Calu3 (cell line): ENCODE measurements around the gene LDB3. TPM values are rescaled to one million over a fixed set of nuclear protein-coding genes. Genes with fewer than 3 reads are reported as not detected.

Experiments
- BruUV-seq: library from RNA; stranded (reverse); fragments of 400-500 nt; replicated peaks from 2 replicates; lab custom pipeline; 2021; lab: Mats Ljungman, UMichigan
- CTCF ChIA-PET: fragments of 300-600 bp; sonication (Branson Sonifier 250); formaldehyde crosslinking; loops from one replicate; lab custom pipeline; 2022; ENCODE audit warnings: antibody characterized with exemption; lab: Charles Lee
- DNase-seq: peaks from one replicate; pipeline ENCODE4 v3.0.0; 2022
- H3K27ac Mint-ChIP-seq: one replicate; pipeline ENCODE4 v1.8.0; 2022; ENCODE audit warnings: mixed read lengths; ENCODE audit not compliant: unreplicated experiment
- H3K27me3 Mint-ChIP-seq: one replicate; pipeline ENCODE4 v1.8.0; 2022; ENCODE audit warnings: mixed read lengths; ENCODE audit not compliant: unreplicated experiment
- H3K36me3 Mint-ChIP-seq: one replicate; pipeline ENCODE4 v1.8.0; 2022; ENCODE audit warnings: mild to moderate bottlenecking, moderate library complexity, mixed read lengths; ENCODE audit not compliant: insufficient read depth, unreplicated experiment
- H3K4me1 Mint-ChIP-seq: one replicate; pipeline ENCODE4 v1.8.0; 2022; ENCODE audit warnings: mild to moderate bottlenecking, low read depth, mixed read lengths; ENCODE audit not compliant: unreplicated experiment
- H3K4me3 Mint-ChIP-seq: one replicate; pipeline ENCODE4 v1.8.0; 2022; ENCODE audit warnings: mild to moderate bottlenecking, low read depth, moderate library complexity, mixed read lengths; ENCODE audit not compliant: unreplicated experiment
- H3K9me3 Mint-ChIP-seq: one replicate; pipeline ENCODE4 v1.8.0; 2022; ENCODE audit warnings: low read depth, mixed read lengths; ENCODE audit not compliant: unreplicated experiment
- CTCF ChIP-seq: fragments of 200-600 bp; IDR thresholded peaks from one replicate; pipeline ENCODE4 v1.8.0; 2022; ENCODE audit warnings: antibody characterized with exemption; ENCODE audit not compliant: unreplicated experiment
- intact Hi-C: fragments of 100-400 bp; cut with micrococcal nuclease; formaldehyde crosslinking; loops from one replicate; pipeline ENCODE4 v1.10.0; 2022; ENCODE audit not compliant: unreplicated experiment
- total RNA-seq: library from RNA; stranded (reverse); gene quantifications from 2 replicates; pipeline ENCODE4 v1.2.3, GENCODE V29; 2022

LDB3 gene
- total RNA-seq, 1 experiment from 2014 or later: not detected

GRCh38 chr10:86652361-86653202 lies 15.7 kb upstream of the LDB3 start:
- no peak for DNase-seq
- peaks cover 11% of the 10 kb centered on the region for H3K27me3 Mint-ChIP-seq
- no TSS peak for BruUV-seq
- no peak overlapping the region for H3K4me3 Mint-ChIP-seq
- H3K36me3 Mint-ChIP-seq: no peaks in the 10 kb centered on the region
- no peak overlapping the region for H3K27ac Mint-ChIP-seq
- no peak for TF ChIP-seq CTCF
- CTCF ChIA-PET: no interaction called here
- intact Hi-C loops: no loop called here
- no peaks in the 10 kb centered on the region for H3K4me1 Mint-ChIP-seq
- no peaks in the 10 kb centered on the region for H3K9me3 Mint-ChIP-seq

GRCh38 chr10:86653379-86653778 lies 14.9 kb upstream of the LDB3 start:
- intact Hi-C loops: no loop called here
- no peak for TF ChIP-seq CTCF
- Mint-ChIP-seq H3K9me3 (no peaks in the 10 kb centered on the region), H3K27ac (no peak overlapping the region), H3K4me1 (no peaks in the 10 kb centered on the region), H3K4me3 (no peak overlapping the region), H3K27me3 (peaks cover 16% of the 10 kb centered on the region), H3K36me3 (no peaks in the 10 kb centered on the region)
- CTCF ChIA-PET: no interaction called here
- no peak for DNase-seq
- BruUV-seq: no TSS peak

GRCh38 chr10:86653987-86654386 lies 14.3 kb upstream of the LDB3 start:
- TF ChIP-seq CTCF: no peak
- Mint-ChIP-seq H3K36me3 (no peaks in the 10 kb centered on the region), H3K27ac (no peak overlapping the region), H3K4me1 (no peaks in the 10 kb centered on the region), H3K9me3 (no peaks in the 10 kb centered on the region), H3K4me3 (no peak overlapping the region), H3K27me3 (peaks cover 19% of the 10 kb centered on the region)
- intact Hi-C loops: no loop called here
- CTCF ChIA-PET: no interaction called here
- no peak for DNase-seq
- BruUV-seq: no TSS peak

GRCh38 chr10:86654411-86655172 lies 13.7 kb upstream of the LDB3 start, which contains the start of gene OPN4:
OPN4 (plus strand) TSS chr10:86654547; CDS start chr10:86654784, 237 bp downstream.
- intact Hi-C loops: no loop called here
- no TSS peak for BruUV-seq
- Mint-ChIP-seq H3K27me3 (peaks cover 25% of the 10 kb centered on the region), H3K36me3 (no peaks in the 10 kb centered on the region), H3K4me1 (no peaks in the 10 kb centered on the region), H3K4me3 (no peak within 1 kb of the TSS), H3K27ac (no peak within 1 kb of the TSS), H3K9me3 (no peaks in the 10 kb centered on the region)
- no peak for TF ChIP-seq CTCF
- DNase-seq: no peak
- CTCF ChIA-PET: no interaction called here
